A673 (cell line): Measurements from ENCODE around the gene GNG7.

ENCODE experiments used
- EZH2 ChIP-seq: fragments of 200-600 bp; sonication (generic); IDR thresholded peaks from 2 replicates; pipeline ENCODE4 v1.6.1; 2017; ENCODE audit warnings: borderline replicate concordance, low read depth, mild to moderate bottlenecking, mixed read lengths, antibody characterized with exemption, low read length; ENCODE audit not compliant: poor library complexity, severe bottlenecking
- TF ChIP-seq, protein P1 (sequence below): fragments of 300-800, 200-600 bp; sonication (generic); conservative IDR thresholded peaks from 2 replicates; pipeline ENCODE4 v1.5.1; 2017; ENCODE audit warnings: low read depth, mild to moderate bottlenecking, antibody characterized with exemption, low read length, moderate library complexity, mixed read lengths

DNA sequence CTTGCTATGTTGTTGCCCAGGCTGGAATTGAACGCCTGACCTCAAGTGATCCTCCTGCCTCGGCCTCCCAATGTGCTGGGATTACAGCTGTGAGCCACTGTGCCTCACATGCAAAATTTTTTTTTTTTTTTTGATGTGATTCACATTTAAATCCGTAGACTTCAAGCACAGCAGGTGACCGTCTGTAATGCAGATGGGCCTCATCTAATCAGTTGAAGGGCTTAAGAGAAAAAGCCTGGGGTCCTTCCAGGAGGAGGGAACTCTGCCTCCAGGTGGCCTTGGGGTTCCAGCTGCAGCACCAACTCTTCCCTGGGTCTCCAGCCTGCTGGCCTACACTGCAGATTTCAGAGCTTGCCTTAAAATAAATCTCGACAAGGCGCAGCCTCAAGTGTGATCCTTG, 183.0 kb downstream of the GNG7 start:
- no peak for TF ChIP-seq EZH2
- TF ChIP-seq, protein P1, sequence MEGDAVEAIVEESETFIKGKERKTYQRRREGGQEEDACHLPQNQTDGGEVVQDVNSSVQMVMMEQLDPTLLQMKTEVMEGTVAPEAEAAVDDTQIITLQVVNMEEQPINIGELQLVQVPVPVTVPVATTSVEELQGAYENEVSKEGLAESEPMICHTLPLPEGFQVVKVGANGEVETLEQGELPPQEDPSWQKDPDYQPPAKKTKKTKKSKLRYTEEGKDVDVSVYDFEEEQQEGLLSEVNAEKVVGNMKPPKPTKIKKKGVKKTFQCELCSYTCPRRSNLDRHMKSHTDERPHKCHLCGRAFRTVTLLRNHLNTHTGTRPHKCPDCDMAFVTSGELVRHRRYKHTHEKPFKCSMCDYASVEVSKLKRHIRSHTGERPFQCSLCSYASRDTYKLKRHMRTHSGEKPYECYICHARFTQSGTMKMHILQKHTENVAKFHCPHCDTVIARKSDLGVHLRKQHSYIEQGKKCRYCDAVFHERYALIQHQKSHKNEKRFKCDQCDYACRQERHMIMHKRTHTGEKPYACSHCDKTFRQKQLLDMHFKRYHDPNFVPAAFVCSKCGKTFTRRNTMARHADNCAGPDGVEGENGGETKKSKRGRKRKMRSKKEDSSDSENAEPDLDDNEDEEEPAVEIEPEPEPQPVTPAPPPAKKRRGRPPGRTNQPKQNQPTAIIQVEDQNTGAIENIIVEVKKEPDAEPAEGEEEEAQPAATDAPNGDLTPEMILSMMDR = no peak
